Endodermal cell (in vitro differentiated cells): ENCODE data around the gene C1QTNF1. TPM values are rescaled to one million over a fixed set of nuclear protein-coding genes. Genes with fewer than 3 reads are reported as not detected.

Experiments used
- DNase-seq: peaks from one replicate; pipeline ENCODE4 v3.0.0-alpha.2; 2017
- H3K27ac ChIP-seq: 2 replicates; pipeline ENCODE4 v1.5.1; 2013; ENCODE audit warnings: mild to moderate bottlenecking, low read depth, low read length, moderate library complexity
- H3K27me3 ChIP-seq: 2 replicates; pipeline ENCODE4 v1.6.1; 2013; ENCODE audit warnings: mild to moderate bottlenecking, low read length, moderate library complexity; ENCODE audit not compliant: insufficient read depth, control insufficient read depth, poor library complexity, severe bottlenecking
- H3K36me3 ChIP-seq: 2 replicates; pipeline ENCODE4 v1.7.0; 2013; ENCODE audit warnings: mild to moderate bottlenecking, low read length, moderate library complexity; ENCODE audit not compliant: control insufficient read depth, insufficient read depth
- H3K4me1 ChIP-seq: one replicate; pipeline ENCODE4 v1.7.0; 2013; ENCODE audit warnings: low read length; ENCODE audit not compliant: control insufficient read depth, insufficient read depth
- H3K4me3 ChIP-seq: 2 replicates; pipeline ENCODE4 v1.5.1; 2013; ENCODE audit warnings: mild to moderate bottlenecking, low read length, moderate library complexity
- H3K9ac ChIP-seq: 2 replicates; pipeline ENCODE4 v1.6.1; 2013; ENCODE audit warnings: mild to moderate bottlenecking, low read length, moderate library complexity; ENCODE audit not compliant: poor library complexity, severe bottlenecking; ENCODE audit errors: extremely low read depth
- H3K9me3 ChIP-seq: 2 replicates; pipeline ENCODE4 v1.6.1; 2013; ENCODE audit warnings: mild to moderate bottlenecking, low read length, moderate library complexity; ENCODE audit not compliant: control insufficient read depth
- H3K27ac Mint-ChIP-seq: 2 replicates; pipeline ENCODE4 v1.8.0; 2020; ENCODE audit warnings: mixed read lengths
- H3K27me3 Mint-ChIP-seq: 2 replicates; pipeline ENCODE4 v1.8.0; 2021; ENCODE audit warnings: mild to moderate bottlenecking, mixed read lengths; ENCODE audit not compliant: insufficient read depth
- H3K36me3 Mint-ChIP-seq: 2 replicates; pipeline ENCODE4 v1.8.0; 2020; ENCODE audit warnings: low read depth, mixed read lengths
- H3K4me1 Mint-ChIP-seq: 2 replicates; pipeline ENCODE4 v1.8.0; 2020; ENCODE audit warnings: mixed read lengths
- H3K4me3 Mint-ChIP-seq: 2 replicates; pipeline ENCODE4 v1.8.0; 2020; ENCODE audit warnings: mild to moderate bottlenecking, moderate library complexity, mixed read lengths
- H3K9me3 Mint-ChIP-seq: 2 replicates; pipeline ENCODE4 v1.8.0; 2020; ENCODE audit warnings: mild to moderate bottlenecking, mixed read lengths
- CTCF ChIP-seq: fragments of 200-600 bp; sonication (generic); conservative IDR thresholded peaks from 2 replicates; pipeline ENCODE4 v1.5.0; 2021; ENCODE audit warnings: antibody characterized with exemption, mild to moderate bottlenecking
- WGBS, 2 experiments: methylation state at CpG; one replicate each; pipeline versions ENCODE4 v1.1.5 to v1.1.7; 2013; ENCODE audit warnings: missing lambda C conversion rate in 2 of 2, mixed read lengths in 1 of 2; ENCODE audit not compliant: insufficient coverage in 1 of 2, insufficient read length in 1 of 2; 5-methylcytosine and 5-hydroxymethylcytosine counted together
- total RNA-seq, 2 donors: library from RNA; stranded (reverse); fragmentation: NEBNext Ultra II Directional in 1 of 2; extraction: Animal tissue kit (Norgen Biotek cat#: 25700) in 1 of 2; gene quantifications; 2 replicates in 1 of 2; 3 replicates in 1 of 2; pipeline ENCODE4 v1.2.1, GENCODE V29; 2021

C1QTNF1 gene
- total RNA-seq, 2 donors from 2014 or later = 16.0 to 16.5 TPM

GRCh38 chr17:79036181-79036580, 12.2 kb downstream of the C1QTNF1 start:
- no peak overlapping the region for H3K9ac ChIP-seq
- H3K9me3 Mint-ChIP-seq = no peaks in the 10 kb centered on the region
- no peaks in the 10 kb centered on the region for H3K4me1 ChIP-seq
- H3K9me3 ChIP-seq = no peaks in the 10 kb centered on the region
- H3K27ac ChIP-seq = no peak overlapping the region
- peak; percentile 22 for DNase-seq
- no peaks in the 10 kb centered on the region for H3K4me1 Mint-ChIP-seq
- H3K27me3 ChIP-seq = no peaks in the 10 kb centered on the region
- no peak overlapping the region for H3K4me3 Mint-ChIP-seq
- no peaks in the 10 kb centered on the region for H3K36me3 ChIP-seq
- H3K27me3 Mint-ChIP-seq = peaks cover 31% of the 10 kb centered on the region
- no peaks in the 10 kb centered on the region for H3K36me3 Mint-ChIP-seq
- no peak overlapping the region for H3K4me3 ChIP-seq
- no peak for TF ChIP-seq CTCF
- WGBS, 2 experiments = 82 to 95% methylated on average over 2 to 6 of the region's 6 CpGs
- H3K27ac Mint-ChIP-seq = no peak overlapping the region

- Histone ChIP-seq H3K36me3 (no peaks in the 10 kb centered on the region), H3K27ac (no peak overlapping the region), H3K4me1 (no peaks in the 10 kb centered on the region), H3K9ac (no peak overlapping the region), H3K4me3 (no peak overlapping the region), H3K9me3 (no peaks in the 10 kb centered on the region), H3K27me3 (no peaks in the 10 kb centered on the region)
- no peak for TF ChIP-seq CTCF
- Mint-ChIP-seq H3K27me3 (peaks cover 28% of the 10 kb centered on the region), H3K36me3 (no peaks in the 10 kb centered on the region), H3K9me3 (no peaks in the 10 kb centered on the region), H3K27ac (no peak overlapping the region), H3K4me3 (no peak overlapping the region), H3K4me1 (no peaks in the 10 kb centered on the region)
- WGBS, 2 experiments = 92 to 95% methylated on average over 2 to 3 of the region's 3 CpGs
- DNase-seq = peak; percentile 17
Measured at GRCh38 chr17:79036596-79036995, 12.6 kb downstream of the C1QTNF1 start.

- 95 to 96% methylated on average over 6 to 8 of the region's 8 CpGs for WGBS, 2 experiments
- no peak for TF ChIP-seq CTCF
- Histone ChIP-seq H3K4me3 (no peak overlapping the region), H3K36me3 (no peaks in the 10 kb centered on the region), H3K4me1 (no peaks in the 10 kb centered on the region), H3K9ac (no peak overlapping the region), H3K9me3 (no peaks in the 10 kb centered on the region), H3K27ac (no peak overlapping the region), H3K27me3 (no peaks in the 10 kb centered on the region)
- no peaks in the 10 kb centered on the region for H3K4me1 Mint-ChIP-seq
- H3K27ac Mint-ChIP-seq = no peak overlapping the region
- no peak overlapping the region for H3K4me3 Mint-ChIP-seq
- peaks cover 19% of the 10 kb centered on the region for H3K27me3 Mint-ChIP-seq
- no peaks in the 10 kb centered on the region for H3K36me3 Mint-ChIP-seq
- H3K9me3 Mint-ChIP-seq = no peaks in the 10 kb centered on the region
- peak; percentile 35 for DNase-seq
Measured at GRCh38 chr17:79038545-79039135, 14.7 kb downstream of the C1QTNF1 start.
